GM21526 (cell line): ENCODE results near the gene EEFSEC.

Experiments
- ATAC-seq: cut with Tn5 transposase; IDR thresholded peaks from one replicate; pipeline ENCODE4 v1.9.1; 2021; ENCODE audit warnings: moderate library complexity; ENCODE audit not compliant: unreplicated experiment, low FRiP score

The EEFSEC gene

GRCh38 chr3:128153156-128154041 lies at the start of gene EEFSEC:
EEFSEC (plus strand) TSS chr3:128153481; CDS start chr3:128153508, 27 bp downstream.
- peak; percentile 80 for ATAC-seq

GRCh38 chr3:128107834-128108233 lies 45.4 kb upstream of the EEFSEC start:
- ATAC-seq = no peak

GRCh38 chr3:128111147-128111546 lies 42.1 kb upstream of the EEFSEC start:
- no peak for ATAC-seq

- no peak for ATAC-seq
Observed at GRCh38 chr3:128112357-128112968, 40.8 kb upstream of the EEFSEC start.

GRCh38 chr3:128113817-128114794 lies 39.2 kb upstream of the EEFSEC start:
- ATAC-seq = no peak

- ATAC-seq = no peak
Observed at GRCh38 chr3:128122013-128122412, 31.3 kb upstream of the EEFSEC start.

- ATAC-seq = no peak
Observed at GRCh38 chr3:128123156-128123537, 30.1 kb upstream of the EEFSEC start.

GRCh38 chr3:128123538-128124368 lies 29.5 kb upstream of the EEFSEC start, which contains the start of gene RUVBL1:
RUVBL1 (minus strand) TSS chr3:128123812; CDS start chr3:128123724, 88 bp downstream.
- peak; percentile 95 for ATAC-seq

GRCh38 chr3:128127236-128127635 lies 26.0 kb upstream of the EEFSEC start:
- no peak for ATAC-seq

GRCh38 chr3:128128251-128128650 lies 25.0 kb upstream of the EEFSEC start:
- no peak for ATAC-seq

- ATAC-seq = no peak
Observed at GRCh38 chr3:128131897-128132646, 21.2 kb upstream of the EEFSEC start.

GRCh38 chr3:128133273-128133883 lies 19.9 kb upstream of the EEFSEC start:
- no peak for ATAC-seq

- no peak for ATAC-seq
Observed at GRCh38 chr3:128143496-128143895, 9.8 kb upstream of the EEFSEC start.

GRCh38 chr3:128144512-128145187 lies 8.6 kb upstream of the EEFSEC start:
- no peak for ATAC-seq

GRCh38 chr3:128145279-128145678 lies 8.0 kb upstream of the EEFSEC start:
- ATAC-seq = no peak

GRCh38 chr3:128146201-128146600 lies 7.1 kb upstream of the EEFSEC start:
- ATAC-seq = no peak

GRCh38 chr3:128149650-128150049 lies 3.6 kb upstream of the EEFSEC start:
- no peak for ATAC-seq

GRCh38 chr3:128151758-128152274 lies 1.5 kb upstream of the EEFSEC start:
- no peak for ATAC-seq
